HepG2 (cell line): ENCODE measurements around the gene SGSM1. TPM values are rescaled to one million over a fixed set of nuclear protein-coding genes. Genes with fewer than 3 reads are reported as not detected.
A peak's percentile ranks its signal among the peaks of the same experiment; 100 is the strongest.

Experiments used
- BCL6 ChIP-seq: IDR thresholded peaks from 2 replicates; pipeline ENCODE4 v1.6.1; 2016; ENCODE audit warnings: missing genetic modification reagents, missing compliant biosample characterization
- HNF4G ChIP-seq, 2 experiments: sonication (generic) in 1 of 2; formaldehyde crosslinking in 1 of 2; IDR thresholded peaks; 2 replicates each; pipeline versions ENCODE4 v1.4.0 to v1.6.1; 2011 to 2020; ENCODE audit warnings: borderline replicate concordance in 2 of 2, low read depth in 2 of 2, mild to moderate bottlenecking in 2 of 2, low read length in 1 of 2, missing genetic modification reagents in 1 of 2, moderate library complexity in 1 of 2
- HOXA7 ChIP-seq: sonication (generic); formaldehyde crosslinking; IDR thresholded peaks from 2 replicates; pipeline ENCODE4 v1.8.1; 2022; ENCODE audit warnings: mild to moderate bottlenecking, missing genetic modification reagents, moderate library complexity
- ISL2 ChIP-seq: sonication (generic); formaldehyde crosslinking; IDR thresholded peaks from 2 replicates; pipeline ENCODE4 v1.5.0; 2020; ENCODE audit warnings: missing genetic modification reagents
- NFATC3 ChIP-seq: sonication (generic); formaldehyde crosslinking; IDR thresholded peaks from 2 replicates; pipeline ENCODE4 v1.5.1; 2020; ENCODE audit warnings: mild to moderate bottlenecking, missing genetic modification reagents
- NFYB ChIP-seq: sonication (generic); formaldehyde crosslinking; IDR thresholded peaks from 2 replicates; pipeline ENCODE4 v1.4.0; 2020; ENCODE audit warnings: missing genetic modification reagents
- NR2F1 ChIP-seq, 2 experiments: fragments of 450-650 bp in 1 of 2; formaldehyde crosslinking in 1 of 2; IDR thresholded peaks; 2 replicates each; pipeline versions ENCODE4 v1.5.0 to v1.6.1; 2016 to 2020; ENCODE audit warnings: mild to moderate bottlenecking in 1 of 2, missing compliant biosample characterization in 1 of 2, missing genetic modification reagents in 1 of 2, moderate library complexity in 1 of 2
- RARG ChIP-seq: sonication (generic); formaldehyde crosslinking; IDR thresholded peaks from 2 replicates; pipeline ENCODE4 v1.4.0; 2020; ENCODE audit warnings: low read depth, mild to moderate bottlenecking, missing genetic modification reagents
- RBM39 ChIP-seq: fragments of 200-400 bp; formaldehyde crosslinking; IDR thresholded peaks from one replicate; pipeline ENCODE4 v1.6.1; 2018; ENCODE audit warnings: antibody characterized with exemption, mild to moderate bottlenecking, low read depth, low read length; ENCODE audit not compliant: poor library complexity, severe bottlenecking
- ZBTB21 ChIP-seq: sonication (generic); formaldehyde crosslinking; IDR thresholded peaks from 2 replicates; pipeline ENCODE4 v1.4.0; 2020; ENCODE audit warnings: missing genetic modification reagents
- ZFP36 ChIP-seq: fragments of 150-350 bp; IDR thresholded peaks from 2 replicates; pipeline ENCODE4 v1.6.1; 2018; ENCODE audit warnings: borderline replicate concordance, low read length, low read depth; ENCODE audit not compliant: partially characterized antibody
- ZNF292 ChIP-seq: sonication (generic); formaldehyde crosslinking; IDR thresholded peaks from 2 replicates; pipeline ENCODE4 v1.8.1; 2022; ENCODE audit warnings: mild to moderate bottlenecking, low read depth, missing genetic modification reagents, borderline replicate concordance
- ZNF326 ChIP-seq: sonication (generic); formaldehyde crosslinking; IDR thresholded peaks from 2 replicates; pipeline ENCODE4 v1.4.0; 2020; ENCODE audit warnings: missing genetic modification reagents, borderline replicate concordance
- polyA plus RNA-seq, 8 experiments: library from polyadenylated mRNA; depleted of rRNA in 3 of 8; stranded (reverse) in 7 of 8; unstranded in 1 of 8; fragments of >200 nt; fragmentation: Illumina TruSeq in 4 of 8; extraction: Trizol in 4 of 8; gene quantifications; 2 replicates each; pipeline versions ENCODE4 v1.2.1 to v1.2.3, GENCODE V29; 2011 to 2016; ENCODE audit warnings: low read depth in 4 of 8, missing spikeins in 1 of 8, mixed read lengths in 1 of 8; ENCODE audit not compliant: insufficient read depth in 1 of 8
- total RNA-seq, 5 experiments: library from RNA; depleted of rRNA; stranded (reverse); fragments of >200 nt; fragmentation: Illumina TruSeq; extraction: Trizol; gene quantifications; 2 replicates each; pipeline ENCODE4 v1.2.3, GENCODE V29; 2016; ENCODE audit warnings: low read depth in 1 of 5
- TF ChIP-seq, protein P1 (sequence below): sonication (generic); formaldehyde crosslinking; IDR thresholded peaks from 2 replicates; pipeline ENCODE4 v1.4.0; 2020; ENCODE audit warnings: missing genetic modification reagents
- TF ChIP-seq, protein P2 (sequence below): sonication (generic); formaldehyde crosslinking; IDR thresholded peaks from 2 replicates; pipeline ENCODE4 v1.8.0; 2022; ENCODE audit warnings: mild to moderate bottlenecking, missing genetic modification reagents
- TF ChIP-seq, protein P3 (sequence below): sonication (generic); formaldehyde crosslinking; IDR thresholded peaks from 2 replicates; pipeline ENCODE4 v1.8.0; 2022; ENCODE audit warnings: mild to moderate bottlenecking, missing genetic modification reagents, borderline replicate concordance
- TF ChIP-seq, protein P4 (sequence below): sonication (generic); formaldehyde crosslinking; IDR thresholded peaks from 2 replicates; pipeline ENCODE4 v1.4.0; 2020; ENCODE audit warnings: missing genetic modification reagents

Gene SGSM1
- total and polyA plus RNA-seq, 2 of the 13 experiments (the other 11 are each of a cell fraction or from before 2014, with no cell fraction given), result 0.07 TPM; not detected in 1

DNA sequence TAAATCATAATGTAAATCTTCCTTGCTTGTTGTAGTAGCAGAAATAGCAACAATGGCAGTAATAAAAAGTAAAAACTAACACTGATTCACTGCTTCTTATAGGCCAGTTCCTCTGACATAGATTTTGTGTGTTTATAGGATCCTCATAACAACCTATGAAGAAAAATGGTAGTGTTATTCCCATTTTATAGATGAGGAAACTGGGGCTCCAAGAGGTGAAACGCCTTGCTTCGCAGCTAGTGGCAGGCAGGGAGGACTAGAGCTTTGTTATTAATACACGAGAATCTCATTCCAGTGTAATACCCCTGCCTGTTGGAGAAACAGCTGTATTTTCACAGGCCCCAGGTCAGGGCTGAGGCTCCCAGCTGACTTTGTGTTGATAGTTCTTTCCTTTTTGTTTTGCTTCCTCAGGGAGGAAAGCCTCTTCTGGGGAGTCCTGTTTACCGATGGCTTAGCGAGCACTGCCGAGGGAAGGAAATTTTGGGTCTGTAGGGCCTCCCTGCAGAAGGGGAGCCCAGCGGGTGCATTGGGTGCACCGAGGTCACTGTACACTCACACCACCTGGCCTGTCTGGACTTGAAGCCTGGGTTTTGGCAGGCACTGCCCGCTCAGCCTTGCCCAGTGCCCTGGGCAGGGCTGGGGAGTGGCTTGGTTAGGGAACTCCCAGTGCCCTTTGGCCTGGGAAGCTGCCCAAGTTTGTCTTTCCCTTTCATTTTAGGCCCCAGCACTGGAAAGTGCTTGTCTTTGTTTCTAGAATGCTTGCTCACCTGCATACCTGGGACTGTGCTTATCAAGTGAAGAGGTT lies 160.0 kb downstream of the SGSM1 start (continued):
- TF ChIP-seq NFATC3 (CRISPR knock-in tag), result no peak
- no peak for TF ChIP-seq ZNF326 (CRISPR knock-in tag)
- no peak for TF ChIP-seq RBM39
- no peak for TF ChIP-seq ZBTB21 (CRISPR knock-in tag)
- no peak for TF ChIP-seq ZFP36
- no peak for TF ChIP-seq NFYB
- no peak for TF ChIP-seq NR2F1 (CRISPR knock-in tag; IDR thresholded peaks at IDR 0.05)
- TF ChIP-seq, protein P1, sequence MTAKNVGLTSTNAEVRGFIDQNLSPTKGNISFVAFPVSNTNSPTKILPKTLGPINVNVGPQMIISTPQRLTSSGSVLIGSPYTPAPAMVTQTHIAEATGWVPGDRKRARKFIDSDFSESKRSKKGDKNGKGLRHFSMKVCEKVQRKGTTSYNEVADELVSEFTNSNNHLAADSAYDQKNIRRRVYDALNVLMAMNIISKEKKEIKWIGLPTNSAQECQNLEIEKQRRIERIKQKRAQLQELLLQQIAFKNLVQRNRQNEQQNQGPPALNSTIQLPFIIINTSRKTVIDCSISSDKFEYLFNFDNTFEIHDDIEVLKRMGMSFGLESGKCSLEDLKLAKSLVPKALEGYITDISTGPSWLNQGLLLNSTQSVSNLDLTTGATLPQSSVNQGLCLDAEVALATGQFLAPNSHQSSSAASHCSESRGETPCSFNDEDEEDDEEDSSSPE (CRISPR knock-in tag), result no peak
- TF ChIP-seq HOXA7 (CRISPR knock-in tag), result no peak
- TF ChIP-seq RARG (CRISPR knock-in tag), result no peak
- TF ChIP-seq, protein P2, sequence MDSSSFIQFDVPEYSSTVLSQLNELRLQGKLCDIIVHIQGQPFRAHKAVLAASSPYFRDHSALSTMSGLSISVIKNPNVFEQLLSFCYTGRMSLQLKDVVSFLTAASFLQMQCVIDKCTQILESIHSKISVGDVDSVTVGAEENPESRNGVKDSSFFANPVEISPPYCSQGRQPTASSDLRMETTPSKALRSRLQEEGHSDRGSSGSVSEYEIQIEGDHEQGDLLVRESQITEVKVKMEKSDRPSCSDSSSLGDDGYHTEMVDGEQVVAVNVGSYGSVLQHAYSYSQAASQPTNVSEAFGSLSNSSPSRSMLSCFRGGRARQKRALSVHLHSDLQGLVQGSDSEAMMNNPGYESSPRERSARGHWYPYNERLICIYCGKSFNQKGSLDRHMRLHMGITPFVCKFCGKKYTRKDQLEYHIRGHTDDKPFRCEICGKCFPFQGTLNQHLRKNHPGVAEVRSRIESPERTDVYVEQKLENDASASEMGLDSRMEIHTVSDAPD, result no peak
- TF ChIP-seq HNF4G (IDR thresholded peaks at IDR 0.05; ENCODE audit: borderline replicate concordance, low read depth, low read length), result no peak
- no peak for TF ChIP-seq HNF4G (CRISPR knock-in tag; IDR thresholded peaks at IDR 0.05; ENCODE audit: borderline replicate concordance, low read depth)
- no peak for TF ChIP-seq ZNF292 (CRISPR knock-in tag)
- TF ChIP-seq, protein P3, sequence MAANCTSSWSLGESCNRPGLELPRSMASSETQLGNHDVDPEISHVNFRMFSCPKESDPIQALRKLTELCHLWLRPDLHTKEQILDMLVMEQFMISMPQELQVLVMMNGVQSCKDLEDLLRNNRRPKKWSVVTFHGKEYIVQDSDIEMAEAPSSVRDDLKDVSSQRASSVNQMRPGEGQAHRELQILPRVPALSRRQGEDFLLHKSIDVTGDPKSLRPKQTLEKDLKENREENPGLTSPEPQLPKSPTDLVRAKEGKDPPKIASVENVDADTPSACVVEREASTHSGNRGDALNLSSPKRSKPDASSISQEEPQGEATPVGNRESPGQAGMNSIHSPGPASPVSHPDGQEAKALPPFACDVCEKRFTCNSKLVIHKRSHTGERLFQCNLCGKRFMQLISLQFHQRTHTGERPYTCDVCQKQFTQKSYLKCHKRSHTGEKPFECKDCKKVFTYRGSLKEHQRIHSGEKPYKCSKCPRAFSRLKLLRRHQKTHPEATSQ (CRISPR knock-in tag), result no peak
- peak; percentile 31; the same call in 1 of the 2 replicates for TF ChIP-seq BCL6 (CRISPR knock-in tag)
- TF ChIP-seq ISL2, result peak; percentile 67
- TF ChIP-seq, protein P4, sequence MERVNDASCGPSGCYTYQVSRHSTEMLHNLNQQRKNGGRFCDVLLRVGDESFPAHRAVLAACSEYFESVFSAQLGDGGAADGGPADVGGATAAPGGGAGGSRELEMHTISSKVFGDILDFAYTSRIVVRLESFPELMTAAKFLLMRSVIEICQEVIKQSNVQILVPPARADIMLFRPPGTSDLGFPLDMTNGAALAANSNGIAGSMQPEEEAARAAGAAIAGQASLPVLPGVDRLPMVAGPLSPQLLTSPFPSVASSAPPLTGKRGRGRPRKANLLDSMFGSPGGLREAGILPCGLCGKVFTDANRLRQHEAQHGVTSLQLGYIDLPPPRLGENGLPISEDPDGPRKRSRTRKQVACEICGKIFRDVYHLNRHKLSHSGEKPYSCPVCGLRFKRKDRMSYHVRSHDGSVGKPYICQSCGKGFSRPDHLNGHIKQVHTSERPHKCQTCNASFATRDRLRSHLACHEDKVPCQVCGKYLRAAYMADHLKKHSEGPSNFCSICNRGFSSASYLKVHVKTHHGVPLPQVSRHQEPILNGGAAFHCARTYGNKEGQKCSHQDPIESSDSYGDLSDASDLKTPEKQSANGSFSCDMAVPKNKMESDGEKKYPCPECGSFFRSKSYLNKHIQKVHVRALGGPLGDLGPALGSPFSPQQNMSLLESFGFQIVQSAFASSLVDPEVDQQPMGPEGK (CRISPR knock-in tag), result 0 out of 2 replicates have a peak, but pooled peaks have one; percentile 21
